ENCODE measurements around the gene PHLDB2. TPM values are rescaled to one million over a fixed set of nuclear protein-coding genes. Genes with fewer than 3 reads are reported as not detected.

PHLDB2 gene
- total RNA-seq, 2 donors from 2014 or later: 25.9 to 26.4 TPM

DNA sequence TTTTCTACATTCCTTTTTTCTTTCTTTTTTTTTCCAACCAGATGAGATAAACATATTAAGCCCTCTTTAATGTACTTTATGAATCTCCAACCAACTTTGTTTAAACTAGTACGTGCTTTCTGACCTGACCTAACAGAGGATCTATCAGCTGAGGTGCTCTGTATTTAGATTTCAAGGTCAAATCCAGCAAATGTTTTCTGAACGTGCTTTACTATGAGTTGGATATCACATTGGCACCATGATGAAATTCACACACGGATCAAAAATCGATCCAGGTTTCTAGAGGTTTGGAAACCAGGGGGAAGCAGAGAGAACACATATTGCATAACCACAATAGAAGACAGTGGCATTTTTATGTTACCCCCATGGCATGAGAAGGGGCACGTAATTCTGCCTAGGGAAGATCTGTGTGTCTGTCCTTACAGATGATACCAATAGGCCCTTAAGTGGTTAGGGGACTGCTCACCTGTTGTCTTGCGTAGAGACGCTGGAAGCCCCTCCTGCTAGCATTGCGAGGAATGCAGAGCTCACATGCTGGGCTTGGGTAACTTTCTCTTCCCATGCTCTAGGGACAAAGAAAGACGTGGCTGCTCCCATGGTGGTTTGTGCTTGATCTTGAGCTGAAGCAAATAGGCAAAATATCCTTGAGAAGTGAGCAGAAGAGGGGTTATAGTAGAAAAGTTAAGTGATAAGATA, 60.5 kb downstream of the PHLDB2 start:
- intact Hi-C loops (cut with DNase I): no loop called here
- H3K4me1 ChIP-seq: peaks cover 27% of the 10 kb centered on the region
- ATAC-seq (no peak), DNase-seq (no peak)
- no peak for TF ChIP-seq POLR2A (IDR thresholded peaks at IDR 0.05)
- TF ChIP-seq, protein P1, sequence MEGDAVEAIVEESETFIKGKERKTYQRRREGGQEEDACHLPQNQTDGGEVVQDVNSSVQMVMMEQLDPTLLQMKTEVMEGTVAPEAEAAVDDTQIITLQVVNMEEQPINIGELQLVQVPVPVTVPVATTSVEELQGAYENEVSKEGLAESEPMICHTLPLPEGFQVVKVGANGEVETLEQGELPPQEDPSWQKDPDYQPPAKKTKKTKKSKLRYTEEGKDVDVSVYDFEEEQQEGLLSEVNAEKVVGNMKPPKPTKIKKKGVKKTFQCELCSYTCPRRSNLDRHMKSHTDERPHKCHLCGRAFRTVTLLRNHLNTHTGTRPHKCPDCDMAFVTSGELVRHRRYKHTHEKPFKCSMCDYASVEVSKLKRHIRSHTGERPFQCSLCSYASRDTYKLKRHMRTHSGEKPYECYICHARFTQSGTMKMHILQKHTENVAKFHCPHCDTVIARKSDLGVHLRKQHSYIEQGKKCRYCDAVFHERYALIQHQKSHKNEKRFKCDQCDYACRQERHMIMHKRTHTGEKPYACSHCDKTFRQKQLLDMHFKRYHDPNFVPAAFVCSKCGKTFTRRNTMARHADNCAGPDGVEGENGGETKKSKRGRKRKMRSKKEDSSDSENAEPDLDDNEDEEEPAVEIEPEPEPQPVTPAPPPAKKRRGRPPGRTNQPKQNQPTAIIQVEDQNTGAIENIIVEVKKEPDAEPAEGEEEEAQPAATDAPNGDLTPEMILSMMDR (IDR thresholded peaks at IDR 0.05): no peak
- 66 to 67% methylated on average over 9 of the region's 9 CpGs for WGBS, 2 donors
- H3K27me3 ChIP-seq: no peaks in the 10 kb centered on the region
- no peak overlapping the region for H3K4me3 ChIP-seq
- no peak overlapping the region for H3K27ac ChIP-seq
- peaks cover 0 to 2% of the 10 kb centered on the region in 2 donors for H3K36me3 ChIP-seq (replicated peaks in 1 of 2; ENCODE audit: insufficient read depth in 1 of 2, low read depth in 2 of 2)
- no peaks in the 10 kb centered on the region for H3K9me3 ChIP-seq

- no peak overlapping the region for H3K27ac ChIP-seq
- no peaks in the 10 kb centered on the region for H3K9me3 ChIP-seq
- no peaks in the 10 kb centered on the region for H3K36me3 ChIP-seq (replicated peaks in 1 of 2; ENCODE audit: insufficient read depth in 1 of 2, low read depth in 2 of 2)
These were observed 62.1 kb downstream of the PHLDB2 start for GRCh38 chr3:111921181-111921580.

GRCh38 chr3:111923095-111923771, 64.2 kb downstream of the PHLDB2 start:
- Histone ChIP-seq H3K27ac (peak overlapping the region in 3 of 4 donors; percentile 35 to 80 (median 72)), H3K9me3 (no peaks in the 10 kb centered on the region), H3K36me3 (replicated peaks in 1 of 2; ENCODE audit: insufficient read depth in 1 of 2, low read depth in 2 of 2) (no peaks in the 10 kb centered on the region), H3K4me3 (no peak overlapping the region), H3K4me1 (peaks cover 14% of the 10 kb centered on the region), H3K27me3 (no peaks in the 10 kb centered on the region)
- ATAC-seq: no peak
- WGBS, 2 donors: 18 to 37% methylated on average over 2 of the region's 2 CpGs
- intact Hi-C loops (cut with DNase I): no loop called here
- TF ChIP-seq, protein P1 (IDR thresholded peaks at IDR 0.05): no peak
- TF ChIP-seq POLR2A (IDR thresholded peaks at IDR 0.05): no peak
- DNase-seq: no peak

More at GRCh38 chr3:111921181-111921580, 62.1 kb downstream of the PHLDB2 start:
- ATAC-seq (no peak), DNase-seq (no peak)
- intact Hi-C loops (cut with DNase I): no loop called here
- 71 to 85% methylated on average over 1 of the region's 1 CpG for WGBS, 2 donors
- TF ChIP-seq, protein P1 (IDR thresholded peaks at IDR 0.05): no peak
- TF ChIP-seq POLR2A (IDR thresholded peaks at IDR 0.05): no peak
- H3K27me3 ChIP-seq: no peaks in the 10 kb centered on the region
- peaks cover 27% of the 10 kb centered on the region for H3K4me1 ChIP-seq
- H3K4me3 ChIP-seq: no peak overlapping the region

- H3K36me3 ChIP-seq (replicated peaks in 1 of 2; ENCODE audit: insufficient read depth in 1 of 2, low read depth in 2 of 2): no peaks in the 10 kb centered on the region
- DNase-seq: no peak
- H3K4me1 ChIP-seq: peaks cover 14% of the 10 kb centered on the region
- H3K4me3 ChIP-seq: no peak overlapping the region
- intact Hi-C loops (cut with DNase I): no loop called here
- H3K27me3 ChIP-seq: no peaks in the 10 kb centered on the region
- no peak for TF ChIP-seq POLR2A (IDR thresholded peaks at IDR 0.05)
- TF ChIP-seq, protein P1 (IDR thresholded peaks at IDR 0.05): no peak
- H3K27ac ChIP-seq: peak overlapping the region; percentile 35 to 80 (median 64)
- no peaks in the 10 kb centered on the region for H3K9me3 ChIP-seq
- WGBS, 2 donors: 67% methylated on average over 1 of the region's 1 CpG; no CpG with 5 or more reads in 1 of the 2 donors
- ATAC-seq: no peak
These were observed 64.7 kb downstream of the PHLDB2 start for GRCh38 chr3:111923806-111924205.

Data from body of pancreas (tissue), 4 donors.